Naive thymus-derived CD8-positive, alpha-beta T cell (primary cell): ENCODE data around the gene SDF2L1. TPM values are rescaled to one million over a fixed set of nuclear protein-coding genes. Genes with fewer than 3 reads are reported as not detected.
"Not testable (repeated sequence)": the region's sequence is repeated elsewhere in the genome, so short reads cannot be mapped to it uniquely, and the experiment has no call there.

Experiments used
- ATAC-seq, 2 donors: fragments of 150-1000 bp; cut with Tn5 transposase in 1 of 2; sonication (Bioruptor Pico), chemical (Tn5 transposase) in 1 of 2; 1 replicate in 1 of 2; 2 replicates in 1 of 2; pipeline ENCODE4 v1.10.0; 2021; ENCODE audit warnings: mild to moderate bottlenecking in 2 of 2, moderate library complexity in 2 of 2
- POLR2A ChIA-PET: fragments of 350-600 bp; sonication (Branson Sonifier 250); formaldehyde crosslinking; loops from one replicate; lab custom pipeline; 2021; ENCODE audit warnings: antibody characterized with exemption; lab: Charles Lee
- DNase-seq, 10 donors: peaks; one replicate each; pipeline versions ENCODE4 v3.0.0 to v3.0.0-alpha.2; 2020 to 2022
- H3K27ac Mint-ChIP-seq, 10 donors: one replicate each; pipeline ENCODE4 v1.8.0; 2020 to 2022; ENCODE audit warnings: mild to moderate bottlenecking in 10 of 10, mixed read lengths in 10 of 10, moderate library complexity in 4 of 10, inconsistent platforms in 1 of 10
- H3K27me3 Mint-ChIP-seq, 5 donors: one replicate each; pipeline ENCODE4 v1.8.0; 2021 to 2022; ENCODE audit warnings: mixed read lengths in 5 of 5
- H3K36me3 Mint-ChIP-seq, 3 donors: one replicate each; pipeline ENCODE4 v1.8.0; 2020 to 2022; ENCODE audit warnings: mixed read lengths in 3 of 3, mild to moderate bottlenecking in 2 of 3, inconsistent platforms in 1 of 3
- H3K4me1 Mint-ChIP-seq, 4 donors: one replicate each; pipeline ENCODE4 v1.8.0; 2021 to 2022; ENCODE audit warnings: mixed read lengths in 4 of 4
- H3K4me3 Mint-ChIP-seq, 10 donors: one replicate each; pipeline ENCODE4 v1.8.0; 2020 to 2022; ENCODE audit warnings: mild to moderate bottlenecking in 10 of 10, mixed read lengths in 10 of 10, moderate library complexity in 6 of 10, inconsistent platforms in 1 of 10
- H3K9me3 Mint-ChIP-seq, 9 donors: one replicate each; pipeline ENCODE4 v1.8.0; 2020 to 2022; ENCODE audit warnings: mixed read lengths in 9 of 9, mild to moderate bottlenecking in 3 of 9, inconsistent platforms in 1 of 9, moderate library complexity in 1 of 9
- polyA plus RNA-seq, 3 donors: library from polyadenylated mRNA; unstranded; fragments of 300-500 nt; fragmentation: Illumina TruSeq; gene quantifications; one replicate each; pipeline ENCODE4 v1.2.3, GENCODE V29; 2021
- total RNA-seq, 8 experiments: library from RNA in 2 of 8; stranded (reverse) in 2 of 8; gene quantifications; one replicate each; pipeline ENCODE4 v1.2.3 and lab custom pipeline; 2021 to 2026

The SDF2L1 gene
- total and polyA plus RNA-seq, 5 experiments from 2014 or later = 23.2 to 68.9 (median 63.1) TPM

GRCh38 chr22:21643533-21644357, 1.6 kb downstream of the SDF2L1 start:
- peak overlapping the region in 8 of 10 donors; percentile 58 to 95 (median 76) for H3K27ac Mint-ChIP-seq

GRCh38 chr22:21645513-21645912, 3.4 kb downstream of the SDF2L1 start:
- POLR2A ChIA-PET = interaction anchor here (3.0 kb wide), 1 partner anchor 16 kb away, joined by 13 read pairs; the partner anchor contains the start of gene YDJC
- not testable (repeated sequence) for H3K9me3 Mint-ChIP-seq, H3K27me3 Mint-ChIP-seq, ATAC-seq, DNase-seq
- Mint-ChIP-seq H3K27ac (peak overlapping the region in 1 of 10 donors; percentile 47), H3K4me1 (peaks cover 20 to 38% (median 31%) of the 10 kb centered on the region in 4 donors), H3K36me3 (peaks cover 0 to 36% (median 4%) of the 10 kb centered on the region in 3 donors), H3K4me3 (peak overlapping the region in 1 of 10 donors; percentile 62)

More at GRCh38 chr22:21643533-21644357, 1.6 kb downstream of the SDF2L1 start:
- peaks cover 0 to 3% (median 0%) of the 10 kb centered on the region in 5 donors for H3K27me3 Mint-ChIP-seq
- peak overlapping the region; percentile 76 to 90 (median 84) for H3K4me3 Mint-ChIP-seq
- H3K9me3 Mint-ChIP-seq = no peaks in the 10 kb centered on the region
- POLR2A ChIA-PET = interaction anchor here (0.7 to 4.1 kb wide), 3 partner anchors 8 to 66 kb away, joined by 3 to 82 read pairs (median 5); partner anchors contain the start of gene YDJC
- H3K4me1 Mint-ChIP-seq = peaks cover 19 to 38% (median 30%) of the 10 kb centered on the region in 4 donors
- H3K36me3 Mint-ChIP-seq = peaks cover 0 to 33% (median 4%) of the 10 kb centered on the region in 3 donors
- no peak for DNase-seq
- ATAC-seq = no peak

- POLR2A ChIA-PET = interaction anchor here (0.5 to 3.0 kb wide), 3 partner anchors 8 to 19 kb away, joined by 3 to 13 read pairs (median 4); partner anchors contain the start of genes PPIL2 and YDJC
- Mint-ChIP-seq H3K27me3 (peaks cover 0 to 1% (median 0%) of the 10 kb centered on the region in 5 donors), H3K9me3 (no peaks in the 10 kb centered on the region), H3K4me3 (peak overlapping the region in 1 of 10 donors; percentile 31), H3K36me3 (peaks cover 0 to 36% (median 4%) of the 10 kb centered on the region in 3 donors), H3K27ac (peak overlapping the region in 3 of 10 donors; percentile 24 to 76 (median 73)), H3K4me1 (peaks cover 23 to 38% (median 35%) of the 10 kb centered on the region in 4 donors)
- ATAC-seq (peak; percentile 12 to 22), DNase-seq (peak; percentile 53 to 89 (median 78))
Measured at GRCh38 chr22:21646608-21647590, 4.8 kb downstream of the SDF2L1 start.

- peaks cover 0 to 20% (median 2%) of the 10 kb centered on the region in 3 donors for H3K36me3 Mint-ChIP-seq
- H3K27ac Mint-ChIP-seq = no peak overlapping the region
- POLR2A ChIA-PET = interaction anchor here (1.7 kb wide), 1 partner anchor 21 kb away, joined by 4 read pairs; no protein-coding TSS in a partner anchor
- H3K4me1 Mint-ChIP-seq = peaks cover 14 to 27% (median 23%) of the 10 kb centered on the region in 4 donors
- no peaks in the 10 kb centered on the region for H3K27me3 Mint-ChIP-seq
- ATAC-seq (no peak), DNase-seq (no peak)
- no peaks in the 10 kb centered on the region for H3K9me3 Mint-ChIP-seq
- H3K4me3 Mint-ChIP-seq = peak overlapping the region in 4 of 10 donors; percentile 24 to 85 (median 54)
Measured at GRCh38 chr22:21650280-21650679, 8.2 kb downstream of the SDF2L1 start.

GRCh38 chr22:21650823-21651520, 8.9 kb downstream of the SDF2L1 start:
- H3K9me3 Mint-ChIP-seq = no peaks in the 10 kb centered on the region
- DNase-seq (no peak), ATAC-seq (peak in 1 of 2 donors; percentile 4)
- H3K36me3 Mint-ChIP-seq = peaks cover 0 to 16% (median 2%) of the 10 kb centered on the region in 3 donors
- peaks cover 14 to 27% (median 24%) of the 10 kb centered on the region in 4 donors for H3K4me1 Mint-ChIP-seq
- peak overlapping the region in 5 of 10 donors; percentile 38 to 70 (median 58) for H3K27ac Mint-ChIP-seq
- POLR2A ChIA-PET = interaction anchor here (0.6 to 2.5 kb wide), 5 partner anchors 7 to 52 kb away, joined by 3 to 8 read pairs (median 6); partner anchors contain the start of genes PPIL2, SDF2L1 and YDJC
- H3K4me3 Mint-ChIP-seq = peak overlapping the region; percentile 80 to 91 (median 88)
- H3K27me3 Mint-ChIP-seq = no peaks in the 10 kb centered on the region

- peaks cover 0 to 10% (median 2%) of the 10 kb centered on the region in 3 donors for H3K36me3 Mint-ChIP-seq
- peaks cover 18 to 29% (median 27%) of the 10 kb centered on the region in 4 donors for H3K4me1 Mint-ChIP-seq
- peak overlapping the region; percentile 80 to 91 (median 88) for H3K4me3 Mint-ChIP-seq
- H3K27me3 Mint-ChIP-seq = no peaks in the 10 kb centered on the region
- DNase-seq (peak in 1 of 10 donors; percentile 24), ATAC-seq (peak; percentile 25 to 32)
- H3K27ac Mint-ChIP-seq = peak overlapping the region in 6 of 10 donors; percentile 18 to 70 (median 57)
- POLR2A ChIA-PET = interaction anchor here (0.6 to 2.5 kb wide), 6 partner anchors 8 to 655 kb away, joined by 3 to 8 read pairs (median 6); partner anchors contain the start of genes PPIL2, SDF2L1 and YDJC
- no peaks in the 10 kb centered on the region for H3K9me3 Mint-ChIP-seq
Measured at GRCh38 chr22:21651521-21652009, 9.5 kb downstream of the SDF2L1 start.

GRCh38 chr22:21652010-21652546, 10.0 kb downstream of the SDF2L1 start:
- Mint-ChIP-seq H3K4me3 (peak overlapping the region; percentile 80 to 91 (median 88)), H3K4me1 (peaks cover 19 to 30% (median 27%) of the 10 kb centered on the region in 4 donors), H3K27ac (peak overlapping the region in 3 of 10 donors; percentile 8 to 70 (median 56)), H3K27me3 (no peaks in the 10 kb centered on the region), H3K36me3 (peaks cover 0 to 7% (median 0%) of the 10 kb centered on the region in 3 donors), H3K9me3 (no peaks in the 10 kb centered on the region)
- ATAC-seq = peak; percentile 97 to 98
- peak; percentile 66 to 85 (median 76) for DNase-seq
- POLR2A ChIA-PET = interaction anchor here (1.1 to 2.5 kb wide), 5 partner anchors 9 to 655 kb away, joined by 3 to 8 read pairs (median 6); partner anchors contain the start of genes PPIL2, SDF2L1 and YDJC

- no peaks in the 10 kb centered on the region for H3K9me3 Mint-ChIP-seq
- H3K4me1 Mint-ChIP-seq = peaks cover 20 to 34% (median 30%) of the 10 kb centered on the region in 4 donors
- ATAC-seq (no peak), DNase-seq (peak in 1 of 10 donors; percentile 58)
- H3K27me3 Mint-ChIP-seq = no peaks in the 10 kb centered on the region
- H3K4me3 Mint-ChIP-seq = peak overlapping the region in 9 of 10 donors; percentile 32 to 90 (median 85)
- H3K27ac Mint-ChIP-seq = peak overlapping the region in 1 of 10 donors; percentile 25
- peaks cover 0 to 7% (median 0%) of the 10 kb centered on the region in 3 donors for H3K36me3 Mint-ChIP-seq
- POLR2A ChIA-PET = interaction anchor here (0.9 to 2.5 kb wide), 6 partner anchors 9 to 656 kb away, joined by 3 to 8 read pairs (median 6); partner anchors contain the start of genes CCDC116, PPIL2, SDF2L1 and YDJC
Measured at GRCh38 chr22:21652547-21653545, 10.7 kb downstream of the SDF2L1 start.

- Mint-ChIP-seq H3K27ac (peak overlapping the region in 6 of 10 donors; percentile 16 to 79 (median 60)), H3K36me3 (no peaks in the 10 kb centered on the region), H3K27me3 (no peaks in the 10 kb centered on the region), H3K9me3 (no peaks in the 10 kb centered on the region), H3K4me1 (peaks cover 11 to 24% (median 17%) of the 10 kb centered on the region in 4 donors), H3K4me3 (peak overlapping the region; percentile 74 to 92 (median 82))
- POLR2A ChIA-PET = no interaction called here
- DNase-seq = peak in 1 of 10 donors; percentile 64
- ATAC-seq = no peak
Measured at GRCh38 chr22:21657020-21657359, 14.9 kb downstream of the SDF2L1 start.
